GM18498 (cell line): ENCODE data around the gene ZNF263.

Source experiments
- ATAC-seq: cut with Tn5 transposase; IDR thresholded peaks from one replicate; pipeline ENCODE4 v1.9.1; 2021; ENCODE audit warnings: mild to moderate bottlenecking, moderate library complexity; ENCODE audit not compliant: unreplicated experiment

The ZNF263 gene

DNA sequence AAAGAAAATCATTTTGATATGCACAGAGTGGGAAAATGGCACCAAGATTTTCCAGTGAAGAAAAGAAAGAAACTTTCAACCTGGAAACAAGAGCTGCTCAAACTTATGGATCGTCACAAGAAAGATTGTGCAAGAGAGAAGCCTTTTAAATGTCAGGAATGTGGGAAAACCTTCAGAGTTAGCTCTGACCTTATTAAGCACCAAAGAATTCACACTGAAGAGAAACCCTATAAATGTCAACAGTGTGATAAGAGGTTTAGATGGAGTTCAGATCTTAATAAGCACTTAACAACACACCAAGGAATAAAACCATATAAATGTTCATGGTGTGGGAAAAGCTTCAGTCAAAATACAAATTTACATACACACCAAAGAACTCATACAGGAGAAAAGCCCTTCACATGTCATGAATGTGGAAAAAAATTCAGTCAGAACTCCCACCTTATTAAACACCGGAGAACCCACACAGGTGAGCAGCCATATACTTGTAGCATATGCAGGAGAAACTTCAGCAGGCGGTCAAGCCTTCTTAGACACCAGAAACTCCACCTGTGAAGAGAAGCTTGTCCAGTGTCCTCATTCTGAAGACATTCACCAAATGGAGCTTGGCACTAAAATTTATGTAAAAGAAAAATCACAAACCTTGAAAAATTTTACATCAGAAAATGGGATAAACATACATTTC lies 34.2 kb downstream of the ZNF263 start:
- no peak for ATAC-seq

DNA sequence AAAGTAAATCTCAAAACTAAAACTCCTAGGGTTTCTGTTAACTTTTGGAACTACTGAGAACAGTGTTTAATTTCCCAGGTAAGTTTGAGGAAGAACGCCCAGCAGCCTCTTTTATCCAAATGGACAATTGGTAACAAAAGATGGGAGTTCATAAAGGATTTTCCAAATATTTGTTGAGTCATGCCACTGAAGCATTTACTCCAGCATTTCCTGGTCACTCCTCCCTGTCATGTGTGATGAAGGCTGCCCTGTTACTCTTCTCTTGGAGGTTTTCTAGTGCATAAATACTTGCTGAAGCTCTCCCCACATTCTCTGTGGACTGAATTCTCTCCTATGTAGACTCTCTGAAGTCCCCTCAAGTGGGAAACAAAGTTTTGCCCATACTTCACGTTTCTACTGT lies 38.5 kb downstream of the ZNF263 start:
- ATAC-seq: no peak

DNA sequence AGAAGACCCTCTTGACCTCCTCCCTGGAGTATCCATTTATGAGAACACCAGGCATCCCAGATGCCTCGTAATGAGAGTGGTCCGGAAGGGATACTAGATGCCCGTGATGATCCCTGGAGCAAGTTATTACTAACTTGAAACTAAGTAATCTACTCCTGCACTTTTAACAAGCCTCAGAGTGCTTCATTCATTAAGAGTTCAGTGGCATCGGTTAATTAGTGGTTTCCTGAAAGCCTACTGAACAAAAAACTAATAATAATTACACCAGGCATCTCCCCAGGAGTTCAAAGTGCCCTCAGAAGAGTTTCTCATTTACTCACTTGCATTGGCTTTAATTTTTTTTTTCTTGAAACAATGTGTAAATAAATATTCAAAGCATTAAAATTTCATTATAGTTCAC lies 44.2 kb downstream of the ZNF263 start:
- ATAC-seq: no peak

- ATAC-seq: no peak
Measured at GRCh38 chr16:3328104-3328503, 44.8 kb downstream of the ZNF263 start.

- ATAC-seq: no peak
Measured at GRCh38 chr16:3328643-3329042, 45.4 kb downstream of the ZNF263 start.
